Astrocyte (in vitro differentiated cells and primary cell): ENCODE data around the gene DUSP10. TPM values are rescaled to one million over a fixed set of nuclear protein-coding genes. Genes with fewer than 3 reads are reported as not detected.

Source experiments
- DNase-seq: peaks from one replicate; pipeline ENCODE4 v3.0.0-alpha.2; 2010; ENCODE audit warnings: low read depth
- FAIRE-seq: peaks from 2 replicates; lab custom pipeline; 2011; peaks lifted over from hg19 to GRCh38; lab: Jason Lieb, UNC
- H2AFZ ChIP-seq: 2 replicates; pipeline ENCODE4 v1.6.0; 2012; ENCODE audit warnings: low read depth, low read length, inconsistent platforms
- H3K27ac ChIP-seq: 2 replicates; pipeline ENCODE4 v1.5.1; 2011; ENCODE audit warnings: low read depth, low read length, inconsistent platforms
- H3K27me3 ChIP-seq: 2 replicates; pipeline ENCODE4 v1.6.0; 2011; ENCODE audit warnings: low read length, inconsistent platforms; ENCODE audit not compliant: insufficient read depth
- H3K36me3 ChIP-seq: 2 replicates; pipeline ENCODE4 v1.5.1; 2011; ENCODE audit warnings: low read length, inconsistent platforms; ENCODE audit not compliant: insufficient read depth
- H3K4me1 ChIP-seq: 2 replicates; pipeline ENCODE4 v1.5.1; 2011; ENCODE audit warnings: low read length, inconsistent platforms; ENCODE audit not compliant: insufficient read depth
- H3K4me2 ChIP-seq: 2 replicates; pipeline ENCODE4 v1.6.0; 2012; ENCODE audit warnings: low read length, inconsistent platforms
- H3K4me3 ChIP-seq: 2 replicates; pipeline ENCODE4 v1.5.1; 2011; ENCODE audit warnings: low read depth, mild to moderate bottlenecking, low read length, inconsistent platforms; ENCODE audit not compliant: insufficient read depth
- H3K79me2 ChIP-seq: 2 replicates; pipeline ENCODE4 v1.6.0; 2012; ENCODE audit warnings: mild to moderate bottlenecking, low read length, inconsistent platforms; ENCODE audit not compliant: insufficient read depth
- H3K9ac ChIP-seq: 2 replicates; pipeline ENCODE4 v1.6.0; 2012; ENCODE audit warnings: mild to moderate bottlenecking, low read length, inconsistent platforms
- H3K9me3 ChIP-seq: 2 replicates; pipeline ENCODE4 v1.5.1; 2012; ENCODE audit warnings: low read depth, mild to moderate bottlenecking, low read length, inconsistent platforms; ENCODE audit not compliant: insufficient read depth
- H4K20me1 ChIP-seq: 2 replicates; pipeline ENCODE4 v1.6.0; 2012; ENCODE audit warnings: low read length, inconsistent platforms; ENCODE audit not compliant: insufficient read depth
- H3K27ac Mint-ChIP-seq: one replicate; pipeline ENCODE4 v1.8.0; 2021; ENCODE audit warnings: mild to moderate bottlenecking, mixed read lengths; ENCODE audit not compliant: unreplicated experiment
- H3K27me3 Mint-ChIP-seq: one replicate; pipeline ENCODE4 v1.8.0; 2021; ENCODE audit warnings: low read depth, mixed read lengths; ENCODE audit not compliant: unreplicated experiment
- H3K36me3 Mint-ChIP-seq: one replicate; pipeline ENCODE4 v1.8.0; 2021; ENCODE audit warnings: low read depth, mixed read lengths; ENCODE audit not compliant: unreplicated experiment
- H3K4me1 Mint-ChIP-seq: one replicate; pipeline ENCODE4 v1.8.0; 2021; ENCODE audit warnings: low read depth, mixed read lengths; ENCODE audit not compliant: unreplicated experiment
- H3K4me3 Mint-ChIP-seq: one replicate; pipeline ENCODE4 v1.8.0; 2021; ENCODE audit warnings: mild to moderate bottlenecking, moderate library complexity, mixed read lengths; ENCODE audit not compliant: unreplicated experiment
- H3K9me3 Mint-ChIP-seq: one replicate; pipeline ENCODE4 v1.8.0; 2021; ENCODE audit warnings: mild to moderate bottlenecking, mixed read lengths; ENCODE audit not compliant: unreplicated experiment
- CTCF ChIP-seq: IDR thresholded peaks from 2 replicates; pipeline ENCODE4 v1.5.1; 2011; ENCODE audit warnings: low read depth, mild to moderate bottlenecking, inconsistent platforms, low read length, moderate library complexity; ENCODE audit not compliant: insufficient read depth
- EZH2 ChIP-seq: IDR thresholded peaks from 2 replicates; pipeline ENCODE4 v1.6.1; 2012; ENCODE audit warnings: mild to moderate bottlenecking, low read length, inconsistent platforms; ENCODE audit not compliant: insufficient read depth
- total RNA-seq: library from RNA; stranded (reverse); gene quantifications from 2 replicates; pipeline ENCODE4 v1.2.1, GENCODE V29; 2021

DUSP10 gene
- total RNA-seq, 1 donor from 2014 or later: 45.8 TPM

GRCh38 chr1:221778125-221778524, 36.2 kb upstream of the DUSP10 start:
- no peaks in the 10 kb centered on the region for H3K9me3 ChIP-seq
- DNase-seq (no peak), FAIRE-seq (no peak)
- Mint-ChIP-seq H3K4me1 (peaks cover 13% of the 10 kb centered on the region), H3K9me3 (no peaks in the 10 kb centered on the region), H3K27me3 (no peaks in the 10 kb centered on the region), H3K27ac (no peak overlapping the region), H3K36me3 (no peaks in the 10 kb centered on the region), H3K4me3 (no peak overlapping the region)
- H3K27me3 ChIP-seq: no peaks in the 10 kb centered on the region
- H3K27ac ChIP-seq: no peak overlapping the region
- H3K9ac ChIP-seq: no peak overlapping the region
- H3K79me2 ChIP-seq: no peaks in the 10 kb centered on the region
- no peak overlapping the region for H3K4me3 ChIP-seq
- H2AFZ ChIP-seq: no peak overlapping the region
- H3K4me1 ChIP-seq: no peaks in the 10 kb centered on the region
- no peak overlapping the region for H3K4me2 ChIP-seq
- no peaks in the 10 kb centered on the region for H3K36me3 ChIP-seq
- no peaks in the 10 kb centered on the region for H4K20me1 ChIP-seq
- TF ChIP-seq CTCF: no peak

GRCh38 chr1:221777431-221778072, 35.7 kb upstream of the DUSP10 start:
- no peaks in the 10 kb centered on the region for H3K36me3 Mint-ChIP-seq
- H3K9ac ChIP-seq: no peak overlapping the region
- H3K4me2 ChIP-seq: no peak overlapping the region
- no peaks in the 10 kb centered on the region for H3K4me1 ChIP-seq
- no peak overlapping the region for H3K27ac ChIP-seq
- H3K4me3 ChIP-seq: no peak overlapping the region
- H3K36me3 ChIP-seq: no peaks in the 10 kb centered on the region
- H3K4me3 Mint-ChIP-seq: no peak overlapping the region
- H3K9me3 Mint-ChIP-seq: no peaks in the 10 kb centered on the region
- no peaks in the 10 kb centered on the region for H3K9me3 ChIP-seq
- no peaks in the 10 kb centered on the region for H4K20me1 ChIP-seq
- H3K27me3 Mint-ChIP-seq: no peaks in the 10 kb centered on the region
- no peak for TF ChIP-seq CTCF
- TF ChIP-seq EZH2: no peak
- DNase-seq: no peak
- no peaks in the 10 kb centered on the region for H3K27me3 ChIP-seq
- no peak overlapping the region for H2AFZ ChIP-seq
- no peak for FAIRE-seq
- no peaks in the 10 kb centered on the region for H3K79me2 ChIP-seq
- H3K27ac Mint-ChIP-seq: no peak overlapping the region
- H3K4me1 Mint-ChIP-seq: peaks cover 8% of the 10 kb centered on the region

- H4K20me1 ChIP-seq: no peaks in the 10 kb centered on the region
- H3K79me2 ChIP-seq: no peaks in the 10 kb centered on the region
- no peak overlapping the region for H3K4me3 ChIP-seq
- no peaks in the 10 kb centered on the region for H3K36me3 ChIP-seq
- FAIRE-seq (no peak), DNase-seq (no peak)
- no peaks in the 10 kb centered on the region for H3K9me3 ChIP-seq
- Mint-ChIP-seq H3K27me3 (no peaks in the 10 kb centered on the region), H3K4me1 (peaks cover 1% of the 10 kb centered on the region), H3K9me3 (no peaks in the 10 kb centered on the region), H3K27ac (no peak overlapping the region), H3K36me3 (no peaks in the 10 kb centered on the region), H3K4me3 (no peak overlapping the region)
- TF ChIP-seq EZH2 (no peak), CTCF (no peak)
- H2AFZ ChIP-seq: no peak overlapping the region
- H3K27ac ChIP-seq: no peak overlapping the region
- no peak overlapping the region for H3K9ac ChIP-seq
- no peaks in the 10 kb centered on the region for H3K4me1 ChIP-seq
- no peak overlapping the region for H3K4me2 ChIP-seq
- no peaks in the 10 kb centered on the region for H3K27me3 ChIP-seq
These were observed 34.8 kb upstream of the DUSP10 start for GRCh38 chr1:221776495-221777301.
